Osteoblast (primary cell): ENCODE results near the gene RUNX3. TPM values are rescaled to one million over a fixed set of nuclear protein-coding genes. Genes with fewer than 3 reads are reported as not detected.

Source experiments
- DNase-seq: peaks from one replicate; pipeline ENCODE4 v3.0.0; 2011; ENCODE audit warnings: low spot score, mixed read lengths; ENCODE audit not compliant: insufficient read length; ENCODE audit errors: missing footprints
- H2AFZ ChIP-seq: 2 replicates; pipeline ENCODE4 v1.6.0; 2011; ENCODE audit warnings: mild to moderate bottlenecking, low read length
- H3K27ac ChIP-seq: 2 replicates; pipeline ENCODE4 v1.5.1; 2011; ENCODE audit warnings: mild to moderate bottlenecking, low read depth, low read length, moderate library complexity
- H3K27me3 ChIP-seq: 2 replicates; pipeline ENCODE4 v1.6.0; 2012; ENCODE audit warnings: mild to moderate bottlenecking, control low read depth, inconsistent platforms, low read length, moderate library complexity; ENCODE audit not compliant: insufficient read depth
- H3K36me3 ChIP-seq: 2 replicates; pipeline ENCODE4 v1.5.1; 2011; ENCODE audit warnings: mild to moderate bottlenecking, low read length, control low read depth, moderate library complexity; ENCODE audit not compliant: insufficient read depth
- H3K4me1 ChIP-seq: 2 replicates; pipeline ENCODE4 v1.5.1; 2011; ENCODE audit warnings: mild to moderate bottlenecking, low read length, control low read depth, moderate library complexity; ENCODE audit not compliant: insufficient read depth
- H3K4me2 ChIP-seq: 2 replicates; pipeline ENCODE4 v1.6.0; 2011; ENCODE audit warnings: mild to moderate bottlenecking, low read length; ENCODE audit not compliant: insufficient read depth
- H3K4me3 ChIP-seq: fragments of 200-600 bp; sonication (generic); 3 replicates; pipeline ENCODE4 v1.5.1; 2012; ENCODE audit warnings: mild to moderate bottlenecking, low read length, inconsistent platforms; ENCODE audit not compliant: insufficient read depth
- H3K79me2 ChIP-seq: 2 replicates; pipeline ENCODE4 v1.6.0; 2012; ENCODE audit warnings: mild to moderate bottlenecking, low read length, control low read depth, inconsistent platforms; ENCODE audit not compliant: insufficient read depth
- H3K9me3 ChIP-seq: 2 replicates; pipeline ENCODE4 v1.5.1; 2011; ENCODE audit warnings: low read depth, low read length, control low read depth
- H4K20me1 ChIP-seq: 2 replicates; pipeline ENCODE4 v1.6.0; 2012; ENCODE audit warnings: mild to moderate bottlenecking, low read length, control low read depth; ENCODE audit not compliant: insufficient read depth
- CTCF ChIP-seq: IDR thresholded peaks from 2 replicates; pipeline ENCODE4 v1.5.1; 2011; ENCODE audit warnings: mild to moderate bottlenecking, low read depth, low read length, moderate library complexity; ENCODE audit errors: extremely low read depth
- total RNA-seq: library from RNA; depleted of rRNA; stranded (reverse); fragments of >200 nt; gene quantifications from 2 replicates; pipeline ENCODE4 v1.2.3, GENCODE V29; 2012

RUNX3 gene
- total RNA-seq, 1 donor: 3.6 TPM

GRCh38 chr1:24936684-24937083 lies 6.6 kb upstream of the RUNX3 start:
- no peaks in the 10 kb centered on the region for H3K9me3 ChIP-seq
- H3K79me2 ChIP-seq: no peaks in the 10 kb centered on the region
- H2AFZ ChIP-seq: no peak overlapping the region
- TF ChIP-seq CTCF: no peak
- no peak overlapping the region for H3K27ac ChIP-seq
- H4K20me1 ChIP-seq: peaks cover 13% of the 10 kb centered on the region
- no peak for DNase-seq
- no peaks in the 10 kb centered on the region for H3K4me1 ChIP-seq
- H3K36me3 ChIP-seq: no peaks in the 10 kb centered on the region
- peaks cover 3% of the 10 kb centered on the region for H3K27me3 ChIP-seq
- H3K4me2 ChIP-seq: no peak overlapping the region
- H3K4me3 ChIP-seq: no peak overlapping the region

- H3K79me2 ChIP-seq: no peaks in the 10 kb centered on the region
- H3K27me3 ChIP-seq: peaks cover 7% of the 10 kb centered on the region
These were observed 5.8 kb upstream of the RUNX3 start for GRCh38 chr1:24935615-24936484.

GRCh38 chr1:24935196-24935526 lies 5.1 kb upstream of the RUNX3 start:
- Histone ChIP-seq H3K36me3 (no peaks in the 10 kb centered on the region), H3K79me2 (no peaks in the 10 kb centered on the region), H3K4me2 (no peak overlapping the region), H3K4me1 (no peaks in the 10 kb centered on the region), H3K9me3 (no peaks in the 10 kb centered on the region), H3K27ac (no peak overlapping the region), H3K4me3 (no peak overlapping the region), H4K20me1 (peaks cover 13% of the 10 kb centered on the region), H3K27me3 (peaks cover 7% of the 10 kb centered on the region), H2AFZ (no peak overlapping the region)
- no peak for TF ChIP-seq CTCF
- DNase-seq: no peak

More at GRCh38 chr1:24935615-24936484, 5.8 kb upstream of the RUNX3 start:
- H3K4me3 ChIP-seq: no peak overlapping the region
- TF ChIP-seq CTCF: no peak
- no peaks in the 10 kb centered on the region for H3K36me3 ChIP-seq
- no peaks in the 10 kb centered on the region for H3K4me1 ChIP-seq
- no peak overlapping the region for H3K4me2 ChIP-seq
- no peak overlapping the region for H2AFZ ChIP-seq
- H4K20me1 ChIP-seq: peaks cover 13% of the 10 kb centered on the region
- no peak overlapping the region for H3K27ac ChIP-seq
- peak; percentile 88 for DNase-seq
- no peaks in the 10 kb centered on the region for H3K9me3 ChIP-seq

GRCh38 chr1:24934310-24935195 lies 4.5 kb upstream of the RUNX3 start:
- Histone ChIP-seq H4K20me1 (peaks cover 13% of the 10 kb centered on the region), H3K27me3 (peaks cover 7% of the 10 kb centered on the region), H3K4me2 (no peak overlapping the region), H3K27ac (no peak overlapping the region), H3K4me3 (no peak overlapping the region), H3K79me2 (no peaks in the 10 kb centered on the region), H3K4me1 (no peaks in the 10 kb centered on the region), H3K36me3 (no peaks in the 10 kb centered on the region), H2AFZ (no peak overlapping the region), H3K9me3 (no peaks in the 10 kb centered on the region)
- peak; percentile 90 for DNase-seq
- no peak for TF ChIP-seq CTCF
